ENCODE results near the gene WIF1. TPM values are rescaled to one million over a fixed set of nuclear protein-coding genes. Genes with fewer than 3 reads are reported as not detected.

The WIF1 gene
- total and polyA plus RNA-seq, 10 of the 15 experiments (the other 5 are each of a cell fraction or from before 2014, with no cell fraction given): 0.04 to 0.05 (median 0.05) TPM; not detected in 7

DNA sequence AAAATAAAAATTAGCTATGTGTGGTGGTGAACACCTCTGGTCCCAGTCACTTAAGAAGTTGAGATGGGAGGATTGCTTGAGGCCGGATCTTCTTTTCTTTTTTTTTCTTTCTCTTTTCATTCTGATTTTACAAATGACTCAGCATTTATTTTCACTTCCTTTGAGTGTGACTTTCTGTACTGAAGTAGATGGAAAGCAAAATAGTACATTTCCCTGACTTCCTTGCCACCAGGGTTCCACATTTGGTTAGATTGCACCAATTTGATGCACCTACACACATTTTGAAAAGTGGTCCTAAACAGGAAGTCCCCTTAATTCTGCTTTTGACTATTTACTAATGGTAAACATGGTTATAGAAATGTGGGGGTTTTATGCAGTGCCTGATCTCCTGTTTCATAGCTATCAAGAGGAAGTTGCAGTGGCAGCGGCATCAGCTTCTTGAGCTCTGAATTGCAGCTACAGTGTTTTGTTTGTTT, 35.3 kb upstream of the WIF1 start (continued):
- TF ChIP-seq ZNF384 (IDR thresholded peaks at IDR 0.05; ENCODE audit: borderline replicate concordance, low read depth, low read length) (peak; percentile 89), USF2 (IDR thresholded peaks at IDR 0.05; ENCODE audit: borderline replicate concordance, low read depth, low read length) (no peak), MYC (IDR thresholded peaks at IDR 0.05; ENCODE audit: insufficient read depth, insufficient read length, insufficient replicate concordance, low read length, severe bottlenecking) (no peak), ZSCAN29 (IDR thresholded peaks at IDR 0.05) (no peak), ZBTB33 (IDR thresholded peaks at IDR 0.05) (no peak), ZNF274 (IDR thresholded peaks at IDR 0.05; ENCODE audit: insufficient read depth, insufficient read length) (no peak), TCF3 (IDR thresholded peaks at IDR 0.05; ENCODE audit: borderline replicate concordance, insufficient read depth, low read depth, low read length) (no peak), KLF5 (IDR thresholded peaks at IDR 0.05; ENCODE audit: partially characterized antibody) (no peak), RB1 (IDR thresholded peaks at IDR 0.05; ENCODE audit: borderline replicate concordance) (no peak), ZNF24 (IDR thresholded peaks at IDR 0.05) (no peak), ZBED1 (IDR thresholded peaks at IDR 0.05; ENCODE audit: borderline replicate concordance) (no peak), BRCA1 (IDR thresholded peaks at IDR 0.05; ENCODE audit: low read depth, low read length) (no peak), ZZZ3 (IDR thresholded peaks at IDR 0.05; ENCODE audit: control insufficient read depth, insufficient read length, low read depth) (no peak), PRDM15 (CRISPR knock-in tag; IDR thresholded peaks at IDR 0.05) (no peak), SP1 (IDR thresholded peaks at IDR 0.05; ENCODE audit: low read depth, low read length) (no peak), EP300 (IDR thresholded peaks at IDR 0.05; ENCODE audit: borderline replicate concordance in 1 of 2, control insufficient read depth in 1 of 2, low read depth in 2 of 2, low read length in 2 of 2) (0 out of 4 replicates have a peak, but pooled peaks of 1 of the 2 experiments have one; percentile 62), LARP7 (IDR thresholded peaks at IDR 0.05) (no peak), NRF1 (conservative IDR thresholded peaks at IDR 0.05; ENCODE audit: low read depth, low read length) (no peak), MEF2A (IDR thresholded peaks at IDR 0.05; ENCODE audit: insufficient read depth, low read depth, low read length) (0 out of 2 replicates have a peak, but pooled peaks have one; percentile 44), CHD2 (IDR thresholded peaks at IDR 0.05; ENCODE audit: borderline replicate concordance, low read depth, low read length) (no peak), EED (IDR thresholded peaks at IDR 0.05; ENCODE audit: low read depth) (no peak), JUND (IDR thresholded peaks at IDR 0.05; ENCODE audit: low read depth, low read length) (peak; percentile 69), NFYA (IDR thresholded peaks at IDR 0.05; ENCODE audit: borderline replicate concordance, low read depth, low read length) (no peak)
- TF ChIP-seq, protein P1, sequence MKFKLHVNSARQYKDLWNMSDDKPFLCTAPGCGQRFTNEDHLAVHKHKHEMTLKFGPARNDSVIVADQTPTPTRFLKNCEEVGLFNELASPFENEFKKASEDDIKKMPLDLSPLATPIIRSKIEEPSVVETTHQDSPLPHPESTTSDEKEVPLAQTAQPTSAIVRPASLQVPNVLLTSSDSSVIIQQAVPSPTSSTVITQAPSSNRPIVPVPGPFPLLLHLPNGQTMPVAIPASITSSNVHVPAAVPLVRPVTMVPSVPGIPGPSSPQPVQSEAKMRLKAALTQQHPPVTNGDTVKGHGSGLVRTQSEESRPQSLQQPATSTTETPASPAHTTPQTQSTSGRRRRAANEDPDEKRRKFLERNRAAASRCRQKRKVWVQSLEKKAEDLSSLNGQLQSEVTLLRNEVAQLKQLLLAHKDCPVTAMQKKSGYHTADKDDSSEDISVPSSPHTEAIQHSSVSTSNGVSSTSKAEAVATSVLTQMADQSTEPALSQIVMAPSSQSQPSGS (IDR thresholded peaks at IDR 0.05; ENCODE audit: low read length): peak; percentile 69; the same call in 1 of the 2 replicates
